Mesendoderm (in vitro differentiated cells): ENCODE measurements around the gene NDUFB11.

Experiments
- DNase-seq: peaks from one replicate; pipeline ENCODE4 v3.0.0; 2013
- H2AK5ac ChIP-seq: 2 replicates; pipeline ENCODE4 v1.6.1; 2013; ENCODE audit warnings: low read length, inconsistent platforms
- H2BK120ac ChIP-seq: 2 replicates; pipeline ENCODE4 v1.6.1; 2013; ENCODE audit warnings: low read depth, mild to moderate bottlenecking, low read length, moderate library complexity, mixed read lengths
- H2BK15ac ChIP-seq: replicated peaks from 2 replicates; pipeline ENCODE4 v1.6.1; 2013; ENCODE audit warnings: low read depth, mild to moderate bottlenecking, moderate library complexity
- H2BK5ac ChIP-seq: 2 replicates; pipeline ENCODE4 v1.6.1; 2013; ENCODE audit warnings: low read length, inconsistent platforms
- H3K18ac ChIP-seq: 2 replicates; pipeline ENCODE4 v1.6.1; 2013; ENCODE audit warnings: mild to moderate bottlenecking, low read length, mixed read lengths
- H3K23ac ChIP-seq: one replicate; pipeline ENCODE4 v1.6.1; 2013; ENCODE audit warnings: low read length
- H3K27ac ChIP-seq: 2 replicates; pipeline ENCODE4 v1.5.1; 2013; ENCODE audit warnings: low read depth, mild to moderate bottlenecking, inconsistent platforms, low read length, moderate library complexity
- H3K27me3 ChIP-seq: 2 replicates; pipeline ENCODE4 v1.6.1; 2013; ENCODE audit warnings: low read length, control low read depth, mild to moderate bottlenecking, inconsistent platforms; ENCODE audit not compliant: insufficient read depth, poor library complexity
- H3K36me3 ChIP-seq: 2 replicates; pipeline ENCODE4 v1.6.1; 2013; ENCODE audit warnings: low read length, inconsistent platforms; ENCODE audit not compliant: control insufficient read depth, insufficient read depth
- H3K4ac ChIP-seq: one replicate; pipeline ENCODE4 v1.6.1; 2013; ENCODE audit warnings: low read depth, mild to moderate bottlenecking, low read length, moderate library complexity
- H3K4me1 ChIP-seq: 2 replicates; pipeline ENCODE4 v1.6.1; 2013; ENCODE audit warnings: low read depth, low read length, inconsistent platforms; ENCODE audit not compliant: control insufficient read depth
- H3K4me2 ChIP-seq: 2 replicates; pipeline ENCODE4 v1.6.1; 2013; ENCODE audit warnings: low read length
- H3K4me3 ChIP-seq: 2 replicates; pipeline ENCODE4 v1.5.1; 2013; ENCODE audit warnings: mild to moderate bottlenecking, low read length
- H3K56ac ChIP-seq: one replicate; pipeline ENCODE4 v1.6.1; 2013; ENCODE audit warnings: low read length
- H3K79me1 ChIP-seq: 2 replicates; pipeline ENCODE4 v1.6.1; 2013; ENCODE audit warnings: low read length, inconsistent platforms
- H3K79me2 ChIP-seq: 2 replicates; pipeline ENCODE4 v1.6.1; 2013; ENCODE audit warnings: mild to moderate bottlenecking, low read length; ENCODE audit not compliant: control insufficient read depth, insufficient read depth
- H3K9ac ChIP-seq: 2 replicates; pipeline ENCODE4 v1.6.1; 2013; ENCODE audit warnings: low read length, inconsistent platforms
- H4K5ac ChIP-seq: one replicate; pipeline ENCODE4 v1.6.1; 2013; ENCODE audit warnings: low read length
- H4K8ac ChIP-seq: one replicate; pipeline ENCODE4 v1.6.1; 2013; ENCODE audit warnings: low read depth, mild to moderate bottlenecking, control low read depth, low read length, moderate library complexity
- WGBS: extraction: QIAGEN DNeasy Blood & Tissue Kit; methylation state at CpG from one replicate; pipeline ENCODE4 v1.1.7; 2013; ENCODE audit warnings: low lambda C conversion rate, missing lambda C conversion rate; ENCODE audit not compliant: insufficient coverage; ENCODE audit errors: extremely low coverage; 5-methylcytosine and 5-hydroxymethylcytosine counted together

The NDUFB11 gene

DNA sequence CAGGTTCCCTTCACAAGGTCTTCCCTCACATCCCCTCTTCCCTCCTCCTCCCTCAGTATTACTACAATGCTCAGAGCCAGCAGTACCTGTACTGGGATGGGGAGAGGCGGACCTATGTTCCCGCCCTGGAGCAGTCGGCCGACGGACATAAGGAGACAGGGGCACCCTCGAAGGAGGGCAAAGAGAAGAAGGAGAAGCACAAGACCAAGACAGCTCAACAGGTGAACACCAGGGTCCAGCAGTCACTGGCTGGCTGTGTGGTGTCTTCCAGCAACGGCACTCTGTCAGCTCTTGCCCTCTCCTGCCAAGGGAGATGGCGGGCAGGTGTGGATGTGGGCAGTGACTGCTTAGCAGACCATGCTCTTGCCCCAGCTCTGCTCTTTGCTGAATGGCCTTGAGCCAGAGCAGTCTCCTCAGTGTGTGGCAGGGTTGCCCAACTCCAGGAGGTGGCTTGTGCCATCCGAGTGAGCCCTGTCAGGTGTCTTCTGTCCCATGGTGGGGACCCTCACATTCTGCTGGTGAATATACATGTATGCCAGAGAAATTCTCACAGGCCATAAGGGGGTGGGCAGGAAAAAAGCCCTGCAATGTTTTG lies 37.7 kb upstream of the NDUFB11 start:
- Histone ChIP-seq H3K79me1 (no peaks in the 10 kb centered on the region), H2AK5ac (no peak overlapping the region), H3K4me1 (no peaks in the 10 kb centered on the region), H3K56ac (no peak overlapping the region), H3K18ac (no peak overlapping the region), H3K9ac (no peak overlapping the region), H4K8ac (no peak overlapping the region), H4K5ac (no peak overlapping the region), H2BK15ac (no peak overlapping the region), H3K27me3 (no peaks in the 10 kb centered on the region), H3K27ac (no peak overlapping the region), H3K23ac (no peak overlapping the region), H2BK120ac (no peak overlapping the region), H3K4me3 (no peak overlapping the region), H3K36me3 (peaks cover 2% of the 10 kb centered on the region), H3K4ac (no peak overlapping the region), H2BK5ac (no peak overlapping the region), H3K4me2 (no peak overlapping the region), H3K79me2 (no peaks in the 10 kb centered on the region)
- WGBS, result no CpG with 5 or more reads among the region's 9 CpGs
- no peak for DNase-seq

DNA sequence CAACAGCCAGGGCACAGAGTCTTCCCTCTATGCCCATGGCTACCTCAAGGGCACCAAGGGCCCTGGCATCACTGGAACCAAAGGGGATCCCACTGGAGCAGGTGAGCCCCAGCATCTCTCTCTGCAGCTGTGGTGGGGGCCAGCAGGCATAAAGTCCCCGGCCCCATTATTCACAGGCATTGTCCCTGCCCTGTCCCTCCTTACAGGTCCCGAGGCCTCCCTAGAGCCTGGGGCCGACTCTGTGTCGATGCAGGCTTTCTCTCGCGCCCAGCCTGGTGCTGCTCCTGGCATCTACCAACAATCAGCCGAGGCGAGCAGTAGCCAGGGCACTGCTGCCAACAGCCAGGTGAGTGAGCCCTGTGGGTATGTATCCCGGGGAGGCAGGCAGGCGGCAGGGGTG lies 36.8 kb upstream of the NDUFB11 start:
- no peak overlapping the region for H3K27ac ChIP-seq

DNA sequence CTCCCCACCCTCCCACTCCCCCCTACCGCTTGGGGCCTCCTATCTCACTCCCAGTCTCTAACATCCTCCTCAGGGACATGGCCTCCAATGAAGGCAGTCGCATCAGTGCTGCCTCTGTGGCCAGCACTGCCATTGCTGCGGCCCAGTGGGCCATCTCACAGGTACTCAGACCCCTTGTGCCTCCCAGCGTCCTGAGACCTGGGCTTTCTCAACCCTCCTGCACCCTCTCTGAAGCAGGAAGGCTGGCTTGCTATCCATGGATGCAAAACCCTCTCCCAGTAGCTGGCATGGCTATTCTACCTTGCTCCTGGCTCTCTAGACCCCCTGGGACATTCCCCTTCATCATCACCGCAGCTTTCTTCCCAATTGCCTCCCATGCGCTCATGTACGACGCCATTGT lies 35.8 kb upstream of the NDUFB11 start:
- Histone ChIP-seq H2BK120ac (no peak overlapping the region), H3K27ac (no peak overlapping the region), H2BK15ac (no peak overlapping the region), H3K9ac (no peak overlapping the region), H2AK5ac (no peak overlapping the region), H4K5ac (no peak overlapping the region), H3K56ac (no peak overlapping the region), H2BK5ac (no peak overlapping the region), H3K18ac (no peak overlapping the region), H3K4ac (no peak overlapping the region), H3K4me2 (no peak overlapping the region), H3K79me1 (no peaks in the 10 kb centered on the region), H3K79me2 (no peaks in the 10 kb centered on the region), H3K4me3 (no peak overlapping the region), H3K23ac (no peak overlapping the region), H4K8ac (no peak overlapping the region), H3K36me3 (peaks cover 2% of the 10 kb centered on the region), H3K27me3 (no peaks in the 10 kb centered on the region), H3K4me1 (no peaks in the 10 kb centered on the region)
- no peak for DNase-seq
- no CpG with 5 or more reads among the region's 8 CpGs for WGBS

More for the DNA sequence above, 36.8 kb upstream of the NDUFB11 start:
- H3K79me2 ChIP-seq, result no peaks in the 10 kb centered on the region
- no peak overlapping the region for H2BK120ac ChIP-seq
- H4K5ac ChIP-seq, result no peak overlapping the region
- H3K18ac ChIP-seq, result no peak overlapping the region
- H2BK15ac ChIP-seq, result no peak overlapping the region
- no peak overlapping the region for H3K4me3 ChIP-seq
- no peak overlapping the region for H3K56ac ChIP-seq
- H3K4me2 ChIP-seq, result no peak overlapping the region
- H2BK5ac ChIP-seq, result no peak overlapping the region
- WGBS, result no CpG with 5 or more reads among the region's 10 CpGs
- no peaks in the 10 kb centered on the region for H3K4me1 ChIP-seq
- peaks cover 2% of the 10 kb centered on the region for H3K36me3 ChIP-seq
- no peak overlapping the region for H2AK5ac ChIP-seq
- H3K23ac ChIP-seq, result no peak overlapping the region
- H3K9ac ChIP-seq, result no peak overlapping the region
- H3K4ac ChIP-seq, result no peak overlapping the region
- H4K8ac ChIP-seq, result no peak overlapping the region
- no peaks in the 10 kb centered on the region for H3K27me3 ChIP-seq
- DNase-seq, result no peak
- no peaks in the 10 kb centered on the region for H3K79me1 ChIP-seq

- H3K27ac ChIP-seq, result no peak overlapping the region
- H3K23ac ChIP-seq, result no peak overlapping the region
- H3K79me2 ChIP-seq, result no peaks in the 10 kb centered on the region
- H3K56ac ChIP-seq, result no peak overlapping the region
- H3K4ac ChIP-seq, result no peak overlapping the region
- no peak overlapping the region for H4K8ac ChIP-seq
- H3K9ac ChIP-seq, result no peak overlapping the region
- no peak for DNase-seq
- H4K5ac ChIP-seq, result no peak overlapping the region
- WGBS, result no CpG with 5 or more reads among the region's 18 CpGs
- H2BK120ac ChIP-seq, result no peak overlapping the region
- no peaks in the 10 kb centered on the region for H3K79me1 ChIP-seq
- H3K4me3 ChIP-seq, result no peak overlapping the region
- peaks cover 2% of the 10 kb centered on the region for H3K36me3 ChIP-seq
- no peak overlapping the region for H2AK5ac ChIP-seq
- no peak overlapping the region for H3K18ac ChIP-seq
- H2BK5ac ChIP-seq, result no peak overlapping the region
- no peaks in the 10 kb centered on the region for H3K4me1 ChIP-seq
- H3K27me3 ChIP-seq, result no peaks in the 10 kb centered on the region
- no peak overlapping the region for H3K4me2 ChIP-seq
- H2BK15ac ChIP-seq, result no peak overlapping the region
These were observed 35.4 kb upstream of the NDUFB11 start for GRCh38 chrX:47179928-47180255.

- Histone ChIP-seq H3K23ac (no peak overlapping the region), H3K56ac (no peak overlapping the region), H3K4me2 (no peak overlapping the region), H4K5ac (no peak overlapping the region), H2AK5ac (no peak overlapping the region), H4K8ac (no peak overlapping the region), H3K79me2 (no peaks in the 10 kb centered on the region), H3K4me3 (no peak overlapping the region), H3K79me1 (no peaks in the 10 kb centered on the region), H3K27ac (no peak overlapping the region), H3K36me3 (peaks cover 2% of the 10 kb centered on the region), H2BK120ac (no peak overlapping the region), H3K27me3 (no peaks in the 10 kb centered on the region), H3K18ac (no peak overlapping the region), H3K4me1 (no peaks in the 10 kb centered on the region), H3K9ac (no peak overlapping the region), H2BK15ac (no peak overlapping the region), H3K4ac (no peak overlapping the region), H2BK5ac (no peak overlapping the region)
- DNase-seq, result no peak
- WGBS, result no CpG with 5 or more reads among the region's 14 CpGs
These were observed 34.9 kb upstream of the NDUFB11 start for GRCh38 chrX:47179221-47179927.

- no peaks in the 10 kb centered on the region for H3K79me1 ChIP-seq
- no peak overlapping the region for H4K8ac ChIP-seq
- no peak overlapping the region for H3K56ac ChIP-seq
- no peaks in the 10 kb centered on the region for H3K4me1 ChIP-seq
- no CpG with 5 or more reads among the region's 5 CpGs for WGBS
- DNase-seq, result no peak
- no peak overlapping the region for H3K9ac ChIP-seq
- no peak overlapping the region for H2AK5ac ChIP-seq
- H3K36me3 ChIP-seq, result peaks cover 2% of the 10 kb centered on the region
- H4K5ac ChIP-seq, result no peak overlapping the region
- H2BK120ac ChIP-seq, result no peak overlapping the region
- no peak overlapping the region for H3K18ac ChIP-seq
- H3K27ac ChIP-seq, result no peak overlapping the region
- H3K27me3 ChIP-seq, result no peaks in the 10 kb centered on the region
- H3K4ac ChIP-seq, result no peak overlapping the region
- no peak overlapping the region for H3K4me3 ChIP-seq
- H3K4me2 ChIP-seq, result no peak overlapping the region
- H3K79me2 ChIP-seq, result no peaks in the 10 kb centered on the region
- no peak overlapping the region for H3K23ac ChIP-seq
- no peak overlapping the region for H2BK5ac ChIP-seq
- no peak overlapping the region for H2BK15ac ChIP-seq
These were observed 33.8 kb upstream of the NDUFB11 start for GRCh38 chrX:47178337-47178736.
